HG02798 (cell line): ENCODE results near the gene STK32A.

Experiments used
- ATAC-seq: cut with Tn5 transposase; IDR thresholded peaks from one replicate; pipeline ENCODE4 v1.9.1; 2021; ENCODE audit warnings: mild to moderate bottlenecking; ENCODE audit not compliant: unreplicated experiment, poor library complexity

Gene STK32A

DNA sequence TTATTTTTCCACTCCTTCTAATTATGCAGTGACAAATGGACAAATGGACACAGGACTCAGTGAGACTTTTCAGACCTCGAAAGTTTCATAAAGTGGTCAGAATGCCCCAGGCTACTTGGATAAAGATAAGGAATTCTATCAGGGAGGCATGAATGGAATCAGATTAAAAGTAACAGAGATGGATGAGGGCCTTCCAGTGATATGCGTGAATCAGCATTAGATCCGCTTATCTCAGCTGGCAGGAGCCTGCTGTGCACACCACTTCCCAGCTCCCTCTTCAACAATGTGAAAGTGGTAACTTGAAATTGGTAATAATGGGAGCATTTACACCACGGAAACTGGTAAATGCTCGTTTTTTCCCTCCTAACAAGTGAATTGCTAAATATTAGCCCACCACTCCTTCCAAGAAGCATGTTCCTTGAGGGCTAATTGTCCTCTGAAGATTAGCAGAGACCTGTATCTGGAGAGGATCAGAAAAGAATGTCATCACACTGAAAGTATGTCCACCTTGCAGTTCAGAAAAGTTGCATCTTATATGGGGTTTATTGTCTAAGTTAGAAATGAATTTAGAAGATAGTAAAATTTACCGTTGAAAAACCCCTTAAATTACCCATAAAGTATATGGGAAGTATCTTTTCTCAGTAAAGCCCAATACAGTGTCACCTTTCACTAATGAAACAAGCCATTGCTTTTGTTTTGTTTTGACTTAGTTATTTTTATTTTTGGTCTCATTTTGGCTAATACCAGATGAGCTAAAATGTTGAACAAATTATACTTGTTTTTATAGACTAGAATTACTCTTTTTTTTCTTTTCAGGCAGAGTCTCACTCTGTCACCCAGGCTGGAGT, 149.7 kb downstream of the STK32A start:
- no peak for ATAC-seq

DNA sequence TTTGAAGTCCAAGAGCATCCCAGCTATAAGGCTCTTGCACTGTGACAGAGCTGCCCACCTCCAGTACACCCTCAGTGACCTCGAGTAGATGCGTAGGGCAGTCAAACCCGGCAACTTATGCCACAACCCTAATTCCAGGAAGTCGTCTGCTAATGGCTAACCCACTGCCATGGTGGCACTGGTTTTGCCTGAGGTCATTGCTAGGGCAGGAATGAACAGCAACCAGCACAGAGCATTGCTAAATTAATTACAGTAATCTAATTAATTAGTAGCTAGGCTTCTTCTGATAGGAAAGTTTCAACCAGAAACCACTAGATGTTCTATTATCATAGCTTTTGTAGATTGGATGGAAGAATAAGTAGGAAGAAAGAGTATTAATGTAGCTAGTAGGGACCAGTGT, 152.3 kb downstream of the STK32A start:
- no peak for ATAC-seq

GRCh38 chr5:147388184-147389108, 153.6 kb downstream of the STK32A start:
- ATAC-seq: no peak

DNA sequence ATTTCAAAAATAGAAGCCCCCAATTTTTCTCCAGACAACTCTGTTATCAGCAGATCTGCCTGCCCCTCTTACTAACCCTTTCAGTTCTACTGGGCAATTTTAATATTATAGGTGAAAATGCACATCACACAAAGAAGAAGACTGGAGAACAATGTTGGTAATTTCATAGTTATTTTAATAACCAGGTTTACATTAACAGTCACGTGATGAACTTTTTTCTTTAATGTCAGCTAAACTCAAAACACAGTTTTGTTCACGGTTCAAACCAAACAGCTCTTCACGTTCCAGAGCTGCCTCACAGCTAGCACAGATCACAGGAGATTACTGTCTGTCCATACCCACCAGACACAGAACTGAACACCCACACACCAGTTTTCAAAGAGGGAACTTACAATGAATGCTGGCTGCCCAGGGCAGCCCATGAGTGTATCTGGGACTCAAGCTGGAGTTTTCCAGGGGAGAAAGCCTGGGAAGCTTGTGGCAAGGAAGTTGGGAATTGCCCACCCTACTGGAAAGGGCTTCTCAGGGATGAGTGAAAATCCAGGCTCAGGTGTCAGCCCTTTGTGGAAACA, 155.9 kb downstream of the STK32A start:
- peak; percentile 25 for ATAC-seq

DNA sequence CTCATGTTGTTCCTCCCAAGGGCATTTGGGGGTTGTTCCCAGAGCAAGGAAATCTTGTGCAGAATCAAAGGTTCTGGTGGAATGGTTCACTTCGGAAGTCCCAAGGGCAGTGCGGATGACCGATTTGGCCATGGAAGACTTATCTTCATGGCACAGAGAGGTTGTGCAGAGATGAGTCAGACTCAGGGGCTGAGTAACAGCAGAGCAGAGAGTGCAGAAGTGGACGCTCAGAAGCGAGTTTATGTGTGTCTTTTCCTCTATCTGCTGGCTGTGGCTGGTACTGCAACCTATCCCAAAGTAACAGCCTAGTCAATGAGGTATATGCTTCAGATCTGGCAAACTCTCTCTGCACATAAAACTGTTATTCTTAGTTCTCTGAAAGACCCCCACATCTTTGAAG, 157.0 kb downstream of the STK32A start:
- peak; percentile 95 for ATAC-seq

DNA sequence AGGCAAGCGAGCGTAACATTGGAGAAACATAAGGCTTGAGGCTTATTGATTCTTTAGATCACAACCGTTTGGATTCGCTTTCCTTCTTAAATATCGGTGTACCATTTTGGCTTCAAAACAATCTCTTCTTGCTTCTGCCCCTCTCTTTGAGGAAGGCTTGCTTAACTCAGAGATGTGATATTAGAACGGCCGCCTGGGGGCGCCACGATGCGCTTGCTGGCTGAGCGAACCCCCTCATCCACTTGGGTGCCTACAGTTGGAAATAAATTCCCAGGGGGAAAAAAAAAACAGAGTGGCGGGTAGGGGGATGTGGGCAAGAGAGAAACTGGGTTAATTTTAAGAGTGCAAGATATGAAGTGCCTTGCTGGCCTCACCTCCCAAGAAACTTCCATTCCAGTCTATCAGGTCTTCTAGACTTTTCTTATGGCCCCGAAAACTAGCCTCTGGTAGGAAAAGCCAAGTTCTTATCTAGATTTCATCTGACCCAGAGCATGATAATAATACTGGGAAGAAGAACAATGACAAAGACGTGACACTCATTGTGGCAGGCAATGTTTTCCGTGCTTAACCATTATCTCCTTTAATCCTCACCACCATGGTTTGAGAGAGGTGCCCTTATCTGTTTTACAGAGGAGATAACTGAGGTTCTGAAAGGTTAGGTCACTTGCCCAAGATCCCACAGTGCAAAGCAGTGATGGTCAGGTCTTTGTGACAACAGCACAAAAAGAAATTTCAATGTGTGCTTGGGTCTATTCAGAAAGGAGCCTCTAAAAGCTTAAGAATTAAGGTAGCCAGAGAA, 159.2 kb downstream of the STK32A start:
- no peak for ATAC-seq

DNA sequence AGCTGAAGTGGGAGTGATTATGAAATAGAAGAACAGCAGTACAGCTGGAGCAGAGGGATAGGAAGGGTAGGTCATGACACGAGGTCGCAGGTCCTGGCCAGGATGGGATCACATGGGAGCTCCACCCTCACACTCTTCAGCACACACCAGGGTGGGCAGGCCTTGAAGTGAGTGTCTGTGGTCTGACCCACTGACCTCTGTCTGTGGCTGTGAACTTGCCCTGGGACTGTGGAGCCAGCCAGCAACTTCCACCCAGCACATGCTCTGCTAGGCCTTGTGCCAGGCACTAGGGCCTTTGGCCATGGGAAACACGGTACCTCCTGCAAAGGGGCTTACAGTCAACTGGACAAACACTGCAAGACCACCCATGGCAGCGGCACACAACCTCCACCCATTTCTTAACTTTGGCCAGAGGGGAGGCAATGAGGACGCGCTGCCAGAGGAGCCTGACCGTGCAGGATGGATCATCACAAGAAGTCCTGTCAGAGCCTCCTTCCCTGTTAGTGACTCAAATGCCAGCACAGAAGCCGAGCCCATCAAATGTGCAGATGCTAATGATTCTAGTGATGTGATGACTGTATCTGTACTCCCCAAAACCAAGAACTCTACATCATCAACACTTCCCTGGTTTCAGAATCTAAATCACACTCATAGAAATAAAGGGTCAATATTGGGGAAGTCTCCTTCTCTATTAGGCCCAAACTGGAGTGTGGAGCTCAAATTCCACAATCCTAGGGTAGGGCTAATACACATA, 161.4 kb downstream of the STK32A start:
- no peak for ATAC-seq

GRCh38 chr5:147397616-147398015, 162.8 kb downstream of the STK32A start:
- no peak for ATAC-seq

GRCh38 chr5:147398860-147399259, 164.0 kb downstream of the STK32A start:
- ATAC-seq: no peak

- no peak for ATAC-seq
These were observed 165.4 kb downstream of the STK32A start for GRCh38 chr5:147400126-147400809.

- no peak for ATAC-seq
These were observed 166.1 kb downstream of the STK32A start for GRCh38 chr5:147400881-147401280.

DNA sequence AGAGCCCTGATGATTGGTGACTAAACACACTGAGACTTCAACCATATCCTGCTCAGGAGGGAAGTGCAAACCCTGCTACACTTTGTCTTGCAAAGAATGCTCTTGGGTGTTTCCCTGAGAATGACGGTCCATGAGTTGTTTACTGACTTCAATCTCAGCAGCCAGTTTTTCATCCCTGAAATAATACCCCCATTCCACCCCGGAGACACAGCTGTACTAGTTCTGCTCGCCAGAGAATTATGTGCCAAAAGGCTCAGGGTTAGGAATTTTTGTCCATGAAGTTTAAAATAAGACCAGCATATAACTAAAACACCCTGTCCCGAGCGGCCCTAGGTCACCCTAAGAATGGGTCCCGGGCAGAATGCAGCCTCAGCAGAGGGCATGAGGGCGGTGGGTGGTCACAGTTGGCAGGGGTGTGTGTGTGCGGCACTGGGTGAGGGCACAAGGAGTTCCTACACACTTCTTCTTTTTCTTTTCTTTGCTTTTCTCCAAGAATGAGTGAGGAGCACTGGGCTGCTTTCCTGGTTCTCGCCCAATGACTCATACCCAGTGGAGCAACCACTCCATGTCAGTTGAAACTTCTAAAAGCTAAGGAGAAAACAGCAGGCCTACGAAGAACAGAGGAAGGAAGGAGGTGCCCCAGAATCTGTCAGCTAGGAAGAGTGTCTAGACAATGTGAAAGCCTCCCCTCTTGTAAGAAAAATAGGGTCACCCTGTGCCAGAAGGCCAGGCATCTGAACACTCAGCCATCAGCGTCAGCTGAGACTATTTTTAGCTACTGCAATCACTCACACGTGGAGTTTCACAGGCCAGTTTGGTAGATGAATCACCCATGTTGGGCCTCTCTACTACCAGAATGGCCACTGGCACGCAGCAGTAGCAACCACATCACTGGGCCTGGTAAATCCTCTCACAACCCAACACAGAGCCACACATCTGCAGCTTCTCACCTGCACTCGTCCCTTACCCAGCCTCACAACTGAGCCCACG, 169.1 kb downstream of the STK32A start:
- ATAC-seq: peak; percentile 84

GRCh38 chr5:147404706-147405105, 169.9 kb downstream of the STK32A start:
- peak; percentile 29 for ATAC-seq

DNA sequence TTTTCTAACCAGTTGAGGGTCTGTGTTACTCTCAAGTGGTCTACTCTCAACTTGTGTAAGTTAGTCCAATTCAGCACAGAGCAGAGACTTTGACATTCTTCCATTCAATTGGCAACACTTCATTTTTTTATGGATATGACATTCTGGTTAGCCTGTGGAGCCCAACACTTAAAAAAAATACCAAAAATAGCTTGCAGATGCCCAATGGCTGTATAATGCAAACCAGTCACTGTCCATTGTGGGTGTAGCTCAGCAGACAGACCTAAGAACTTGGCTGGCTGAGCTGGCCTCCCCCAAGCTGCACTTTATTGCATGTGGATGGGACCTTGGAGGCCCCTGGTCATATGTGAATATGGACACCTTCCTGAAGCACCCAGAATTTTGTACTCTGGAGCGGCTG, 171.8 kb downstream of the STK32A start:
- ATAC-seq: no peak

- peak; percentile 41 for ATAC-seq
These were observed 172.4 kb downstream of the STK32A start for GRCh38 chr5:147407094-147407681.

DNA sequence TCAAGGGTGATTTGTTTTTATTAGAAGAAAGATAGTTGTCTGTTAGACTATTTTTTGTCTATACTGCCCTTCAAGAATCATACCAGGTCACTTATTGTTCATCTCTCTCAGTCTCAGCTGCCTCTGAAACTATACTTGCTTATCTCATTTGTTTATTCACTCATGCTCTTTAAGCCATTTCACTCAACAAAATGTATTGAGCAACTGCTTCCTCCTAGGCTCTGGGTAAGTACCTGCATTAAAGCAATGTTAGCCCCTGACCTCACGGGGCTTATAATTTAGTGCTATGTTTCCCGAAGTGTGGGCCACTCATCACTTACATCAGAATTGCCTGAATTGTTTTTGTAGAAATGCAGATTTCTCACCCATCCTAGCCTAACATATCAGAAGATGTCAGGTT, 174.2 kb downstream of the STK32A start:
- no peak for ATAC-seq
